ENCODE results near the gene KLHL11.

Gene KLHL11

DNA sequence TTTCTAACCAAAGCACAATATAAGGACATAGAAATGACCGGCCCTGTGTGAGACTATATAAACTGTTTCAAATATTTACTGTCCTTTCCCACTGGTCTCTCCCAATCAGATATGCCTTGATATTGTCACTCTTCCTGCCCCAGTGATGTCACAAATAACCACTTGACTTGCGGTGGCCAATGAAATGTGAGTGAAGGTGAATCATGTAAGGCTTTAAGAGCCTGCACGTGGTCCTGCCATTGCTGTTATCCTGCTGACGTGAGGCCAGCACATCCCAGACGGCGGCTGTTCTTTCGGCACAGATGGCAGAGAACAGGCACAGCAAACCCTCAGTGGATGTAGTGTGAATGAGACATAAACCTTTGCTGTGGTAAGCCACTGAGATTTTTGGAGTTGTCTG lies 5.4 kb upstream of the KLHL11 start:
- H3K4me3 ChIP-seq (ENCODE audit: insufficient read depth, low read length, poor library complexity, severe bottlenecking) = no peak overlapping the region
- TF ChIP-seq CTCF (IDR thresholded peaks at IDR 0.05; ENCODE audit: insufficient read depth, low read length, poor library complexity, severe bottlenecking) (no peak), EZH2phosphoT487 (conservative IDR thresholded peaks at IDR 0.05; ENCODE audit: low read length) (no peak)
- H3K9ac ChIP-seq (ENCODE audit: low read length) = no peak overlapping the region
- no peaks in the 10 kb centered on the region for H3K9me2 ChIP-seq (replicated peaks; ENCODE audit: insufficient read depth, low read length)
- H2AFZ ChIP-seq (ENCODE audit: low read depth, low read length, severe bottlenecking) = no peak overlapping the region
- no peaks in the 10 kb centered on the region for H3K79me2 ChIP-seq (ENCODE audit: insufficient read depth, low read length)
- H3K9me3 ChIP-seq (ENCODE audit: insufficient read depth, low read length) = no peaks in the 10 kb centered on the region
- H3K27me3 ChIP-seq (ENCODE audit: low read length) = no peaks in the 10 kb centered on the region
- H3K36me3 ChIP-seq (ENCODE audit: low read length) = peaks cover 13% of the 10 kb centered on the region; the same call in 1 of the 2 replicates
- H3F3A ChIP-seq (ENCODE audit: insufficient read depth) = peaks cover 21% of the 10 kb centered on the region
- H4K20me1 ChIP-seq (ENCODE audit: low read depth, low read length) = no peaks in the 10 kb centered on the region
- no peak overlapping the region for H3K4me2 ChIP-seq (ENCODE audit: low read depth, low read length, poor library complexity, severe bottlenecking)
- no peak overlapping the region for H3K27ac ChIP-seq (ENCODE audit: low read depth, low read length)

GRCh38 chr17:41870097-41870496 lies 4.9 kb upstream of the KLHL11 start:
- no peaks in the 10 kb centered on the region for H4K20me1 ChIP-seq (ENCODE audit: low read depth, low read length)
- H3K27ac ChIP-seq (ENCODE audit: low read depth, low read length) = no peak overlapping the region
- H3K9ac ChIP-seq (ENCODE audit: low read length) = no peak overlapping the region
- no peak overlapping the region for H2AFZ ChIP-seq (ENCODE audit: low read depth, low read length, severe bottlenecking)
- H3K9me2 ChIP-seq (replicated peaks; ENCODE audit: insufficient read depth, low read length) = no peaks in the 10 kb centered on the region
- no peaks in the 10 kb centered on the region for H3K79me2 ChIP-seq (ENCODE audit: insufficient read depth, low read length)
- peaks cover 13% of the 10 kb centered on the region; the same call in 1 of the 2 replicates for H3K36me3 ChIP-seq (ENCODE audit: low read length)
- H3K4me2 ChIP-seq (ENCODE audit: low read depth, low read length, poor library complexity, severe bottlenecking) = no peak overlapping the region
- no peaks in the 10 kb centered on the region for H3K27me3 ChIP-seq (ENCODE audit: low read length)
- H3F3A ChIP-seq (ENCODE audit: insufficient read depth) = peaks cover 21% of the 10 kb centered on the region
- TF ChIP-seq CTCF (IDR thresholded peaks at IDR 0.05; ENCODE audit: insufficient read depth, low read length, poor library complexity, severe bottlenecking) (no peak), EZH2phosphoT487 (conservative IDR thresholded peaks at IDR 0.05; ENCODE audit: low read length) (no peak)
- H3K4me3 ChIP-seq (ENCODE audit: insufficient read depth, low read length, poor library complexity, severe bottlenecking) = no peak overlapping the region
- no peaks in the 10 kb centered on the region for H3K9me3 ChIP-seq (ENCODE audit: insufficient read depth, low read length)

DNA sequence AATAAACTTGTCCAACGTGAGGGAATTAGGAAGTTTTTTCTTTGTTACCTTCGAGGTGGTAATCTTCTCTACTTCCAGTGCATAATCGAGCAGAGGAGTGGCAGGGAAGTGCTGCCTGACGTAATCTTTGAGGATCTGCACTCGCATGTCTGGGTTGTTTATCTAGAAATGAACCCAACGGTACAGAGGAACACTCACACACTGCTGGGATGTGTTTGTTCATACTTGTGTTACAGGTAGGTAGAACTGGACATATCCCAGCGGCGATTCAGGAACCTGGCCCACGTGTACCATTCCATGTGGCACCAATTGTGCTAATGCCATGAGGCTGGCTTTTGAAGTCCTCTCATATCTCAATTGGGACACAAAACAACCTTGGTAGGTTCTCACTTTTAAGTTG lies 4.2 kb upstream of the KLHL11 start:
- Histone ChIP-seq H3K9me3 (ENCODE audit: insufficient read depth, low read length) (no peaks in the 10 kb centered on the region), H3F3A (ENCODE audit: insufficient read depth) (peaks cover 21% of the 10 kb centered on the region), H3K27ac (ENCODE audit: low read depth, low read length) (no peak overlapping the region), H3K9me2 (replicated peaks; ENCODE audit: insufficient read depth, low read length) (no peaks in the 10 kb centered on the region), H3K9ac (ENCODE audit: low read length) (no peak overlapping the region), H3K4me3 (ENCODE audit: insufficient read depth, low read length, poor library complexity, severe bottlenecking) (no peak overlapping the region), H3K4me2 (ENCODE audit: low read depth, low read length, poor library complexity, severe bottlenecking) (no peak overlapping the region), H3K79me2 (ENCODE audit: insufficient read depth, low read length) (peaks cover 6% of the 10 kb centered on the region), H3K36me3 (ENCODE audit: low read length) (peaks cover 13% of the 10 kb centered on the region; the same call in 1 of the 2 replicates), H3K27me3 (ENCODE audit: low read length) (no peaks in the 10 kb centered on the region), H4K20me1 (ENCODE audit: low read depth, low read length) (no peaks in the 10 kb centered on the region), H2AFZ (ENCODE audit: low read depth, low read length, severe bottlenecking) (no peak overlapping the region)
- no peak for TF ChIP-seq EZH2phosphoT487 (conservative IDR thresholded peaks at IDR 0.05; ENCODE audit: low read length)
- TF ChIP-seq CTCF (IDR thresholded peaks at IDR 0.05; ENCODE audit: insufficient read depth, low read length, poor library complexity, severe bottlenecking) = no peak

Measured in SU-DHL-6 (cell line).